GM23338 (cell line): Measurements from ENCODE around the gene IL17RB. TPM values are rescaled to one million over a fixed set of nuclear protein-coding genes. Genes with fewer than 3 reads are reported as not detected.

Experiments used
- ATAC-seq: fragments of 200-7000 bp; cut with Tn5 transposase; 3 replicates; pipeline ENCODE4 v1.9.1; 2020
- DNase-seq: peaks from one replicate; pipeline ENCODE4 v3.0.0-alpha.2; 2015; ENCODE audit warnings: low spot score
- H2AFZ ChIP-seq: fragments of 200-600 bp; sonication (generic); 2 replicates; pipeline ENCODE4 v1.8.0; 2016; ENCODE audit warnings: antibody characterized with exemption, mild to moderate bottlenecking, moderate library complexity
- H3F3A ChIP-seq: fragments of 200-600 bp; sonication (generic); replicated peaks from 2 replicates; pipeline ENCODE4 v1.8.0; 2017; ENCODE audit warnings: antibody characterized with exemption, mixed run types, low read depth
- H3K27ac ChIP-seq: fragments of 200-600 bp; sonication (generic); 2 replicates; pipeline ENCODE4 v1.6.1; 2016; ENCODE audit warnings: low read depth
- H3K27me3 ChIP-seq: fragments of 200-600 bp; sonication (generic); 2 replicates; pipeline ENCODE4 v1.8.0; 2016; ENCODE audit warnings: mild to moderate bottlenecking, mixed run types, moderate library complexity; ENCODE audit not compliant: insufficient read depth
- H3K36me3 ChIP-seq: fragments of 200-600 bp; sonication (generic); 2 replicates; pipeline ENCODE4 v1.8.0; 2016; ENCODE audit warnings: mild to moderate bottlenecking; ENCODE audit not compliant: insufficient read depth
- H3K4me1 ChIP-seq: fragments of 200-600 bp; sonication (generic); 2 replicates; pipeline ENCODE4 v1.8.0; 2016; ENCODE audit warnings: mild to moderate bottlenecking, moderate library complexity; ENCODE audit not compliant: insufficient read depth
- H3K4me2 ChIP-seq: fragments of 200-600 bp; sonication (generic); 2 replicates; pipeline ENCODE4 v1.7.1; 2017; ENCODE audit warnings: mixed run types
- H3K4me3 ChIP-seq: fragments of 200-600 bp; sonication (generic); 2 replicates; pipeline ENCODE4 v1.6.1; 2016; ENCODE audit warnings: mixed run types
- H3K79me2 ChIP-seq: fragments of 200-600 bp; sonication (generic); replicated peaks from 2 replicates; pipeline ENCODE4 v1.8.0; 2017; ENCODE audit warnings: mild to moderate bottlenecking; ENCODE audit not compliant: insufficient read depth
- H3K9me2 ChIP-seq: fragments of 200-600 bp; sonication (generic); 2 replicates; pipeline ENCODE4 v1.8.0; 2017; ENCODE audit not compliant: insufficient read depth
- H4K20me1 ChIP-seq: fragments of 200-600 bp; sonication (generic); replicated peaks from 2 replicates; pipeline ENCODE4 v1.8.0; 2017; ENCODE audit warnings: mild to moderate bottlenecking; ENCODE audit not compliant: insufficient read depth
- H3K27ac Mint-ChIP-seq: 2 replicates; pipeline ENCODE4 v1.8.0; 2020; ENCODE audit warnings: inconsistent platforms, mild to moderate bottlenecking, moderate library complexity, mixed read lengths
- H3K27me3 Mint-ChIP-seq: 3 replicates; pipeline ENCODE4 v1.8.0; 2022; ENCODE audit warnings: low read depth, mild to moderate bottlenecking, moderate library complexity, mixed read lengths, inconsistent platforms; ENCODE audit not compliant: insufficient read depth, poor library complexity
- H3K36me3 Mint-ChIP-seq: 3 replicates; pipeline ENCODE4 v1.8.0; 2021; ENCODE audit warnings: low read depth, mild to moderate bottlenecking, inconsistent platforms, moderate library complexity, mixed read lengths
- H3K4me1 Mint-ChIP-seq: 3 replicates; pipeline ENCODE4 v1.8.0; 2020; ENCODE audit warnings: mild to moderate bottlenecking, inconsistent platforms, mixed read lengths
- H3K4me3 Mint-ChIP-seq: 3 replicates; pipeline ENCODE4 v1.8.0; 2021; ENCODE audit warnings: moderate library complexity, mild to moderate bottlenecking, inconsistent platforms, mixed read lengths
- H3K9me3 Mint-ChIP-seq: 3 replicates; pipeline ENCODE4 v1.8.0; 2020; ENCODE audit warnings: moderate library complexity, mild to moderate bottlenecking, inconsistent platforms, mixed read lengths
- CTCF ChIP-seq, 2 experiments: fragments of 200-600 bp in 1 of 2; sonication (generic) in 1 of 2; conservative IDR thresholded peaks; 2 replicates each; pipeline versions ENCODE4 v1.5.1 to v1.6.1; 2016 to 2017; ENCODE audit warnings: antibody characterized with exemption in 2 of 2, low read depth in 2 of 2, mild to moderate bottlenecking in 2 of 2, moderate library complexity in 1 of 2
- EZH2phosphoT487 ChIP-seq: fragments of 200-600 bp; sonication (generic); IDR thresholded peaks from one replicate; pipeline ENCODE4 v1.8.1; 2018; ENCODE audit warnings: antibody characterized with exemption; ENCODE audit not compliant: unreplicated experiment
- NANOG ChIP-seq: IDR thresholded peaks from 2 replicates; pipeline ENCODE4 v1.6.1; 2016; ENCODE audit warnings: antibody characterized with exemption, borderline replicate concordance
- REST ChIP-seq: IDR thresholded peaks from one replicate; pipeline ENCODE4 v1.6.1; 2018; ENCODE audit warnings: antibody characterized with exemption; ENCODE audit not compliant: unreplicated experiment
- STAT1 ChIP-seq: IDR thresholded peaks from one replicate; pipeline ENCODE4 v1.6.1; 2016; ENCODE audit warnings: antibody characterized with exemption; ENCODE audit not compliant: unreplicated experiment
- ZNF114 ChIP-seq: fragments of 250-450 bp; sonication (Bioruptor Pico); IDR thresholded peaks from 2 replicates; pipeline ENCODE4 v1.5.0; 2020; ENCODE audit warnings: mild to moderate bottlenecking, moderate library complexity
- ZNF331 ChIP-seq: fragments of 250-450 bp; sonication (Bioruptor Pico); IDR thresholded peaks from 2 replicates; pipeline ENCODE4 v1.5.0; 2020; ENCODE audit warnings: low read depth, mild to moderate bottlenecking, moderate library complexity
- polyA plus RNA-seq: library from polyadenylated mRNA; unstranded; fragments of >200 nt; fragmentation: Nextera tagmentation; extraction: Ambion mirVana; gene quantifications from 2 replicates; pipeline ENCODE4 v1.2.1, GENCODE V29; 2016
- total RNA-seq: library from RNA; depleted of rRNA; stranded (reverse); fragments of >200 nt; shearing (Covaris generic); gene quantifications from 2 replicates; pipeline ENCODE4 v1.2.3, GENCODE V29; 2014
- TF ChIP-seq, protein P1 (sequence below): fragments of 250-450 bp; sonication (Bioruptor Pico); IDR thresholded peaks from 2 replicates; pipeline ENCODE4 v1.5.0; 2020; ENCODE audit warnings: mild to moderate bottlenecking, moderate library complexity

The IL17RB gene
- total and polyA plus RNA-seq, 2 experiments from 2014 or later, result 5.7 to 6.9 TPM

- TF ChIP-seq, protein P1, sequence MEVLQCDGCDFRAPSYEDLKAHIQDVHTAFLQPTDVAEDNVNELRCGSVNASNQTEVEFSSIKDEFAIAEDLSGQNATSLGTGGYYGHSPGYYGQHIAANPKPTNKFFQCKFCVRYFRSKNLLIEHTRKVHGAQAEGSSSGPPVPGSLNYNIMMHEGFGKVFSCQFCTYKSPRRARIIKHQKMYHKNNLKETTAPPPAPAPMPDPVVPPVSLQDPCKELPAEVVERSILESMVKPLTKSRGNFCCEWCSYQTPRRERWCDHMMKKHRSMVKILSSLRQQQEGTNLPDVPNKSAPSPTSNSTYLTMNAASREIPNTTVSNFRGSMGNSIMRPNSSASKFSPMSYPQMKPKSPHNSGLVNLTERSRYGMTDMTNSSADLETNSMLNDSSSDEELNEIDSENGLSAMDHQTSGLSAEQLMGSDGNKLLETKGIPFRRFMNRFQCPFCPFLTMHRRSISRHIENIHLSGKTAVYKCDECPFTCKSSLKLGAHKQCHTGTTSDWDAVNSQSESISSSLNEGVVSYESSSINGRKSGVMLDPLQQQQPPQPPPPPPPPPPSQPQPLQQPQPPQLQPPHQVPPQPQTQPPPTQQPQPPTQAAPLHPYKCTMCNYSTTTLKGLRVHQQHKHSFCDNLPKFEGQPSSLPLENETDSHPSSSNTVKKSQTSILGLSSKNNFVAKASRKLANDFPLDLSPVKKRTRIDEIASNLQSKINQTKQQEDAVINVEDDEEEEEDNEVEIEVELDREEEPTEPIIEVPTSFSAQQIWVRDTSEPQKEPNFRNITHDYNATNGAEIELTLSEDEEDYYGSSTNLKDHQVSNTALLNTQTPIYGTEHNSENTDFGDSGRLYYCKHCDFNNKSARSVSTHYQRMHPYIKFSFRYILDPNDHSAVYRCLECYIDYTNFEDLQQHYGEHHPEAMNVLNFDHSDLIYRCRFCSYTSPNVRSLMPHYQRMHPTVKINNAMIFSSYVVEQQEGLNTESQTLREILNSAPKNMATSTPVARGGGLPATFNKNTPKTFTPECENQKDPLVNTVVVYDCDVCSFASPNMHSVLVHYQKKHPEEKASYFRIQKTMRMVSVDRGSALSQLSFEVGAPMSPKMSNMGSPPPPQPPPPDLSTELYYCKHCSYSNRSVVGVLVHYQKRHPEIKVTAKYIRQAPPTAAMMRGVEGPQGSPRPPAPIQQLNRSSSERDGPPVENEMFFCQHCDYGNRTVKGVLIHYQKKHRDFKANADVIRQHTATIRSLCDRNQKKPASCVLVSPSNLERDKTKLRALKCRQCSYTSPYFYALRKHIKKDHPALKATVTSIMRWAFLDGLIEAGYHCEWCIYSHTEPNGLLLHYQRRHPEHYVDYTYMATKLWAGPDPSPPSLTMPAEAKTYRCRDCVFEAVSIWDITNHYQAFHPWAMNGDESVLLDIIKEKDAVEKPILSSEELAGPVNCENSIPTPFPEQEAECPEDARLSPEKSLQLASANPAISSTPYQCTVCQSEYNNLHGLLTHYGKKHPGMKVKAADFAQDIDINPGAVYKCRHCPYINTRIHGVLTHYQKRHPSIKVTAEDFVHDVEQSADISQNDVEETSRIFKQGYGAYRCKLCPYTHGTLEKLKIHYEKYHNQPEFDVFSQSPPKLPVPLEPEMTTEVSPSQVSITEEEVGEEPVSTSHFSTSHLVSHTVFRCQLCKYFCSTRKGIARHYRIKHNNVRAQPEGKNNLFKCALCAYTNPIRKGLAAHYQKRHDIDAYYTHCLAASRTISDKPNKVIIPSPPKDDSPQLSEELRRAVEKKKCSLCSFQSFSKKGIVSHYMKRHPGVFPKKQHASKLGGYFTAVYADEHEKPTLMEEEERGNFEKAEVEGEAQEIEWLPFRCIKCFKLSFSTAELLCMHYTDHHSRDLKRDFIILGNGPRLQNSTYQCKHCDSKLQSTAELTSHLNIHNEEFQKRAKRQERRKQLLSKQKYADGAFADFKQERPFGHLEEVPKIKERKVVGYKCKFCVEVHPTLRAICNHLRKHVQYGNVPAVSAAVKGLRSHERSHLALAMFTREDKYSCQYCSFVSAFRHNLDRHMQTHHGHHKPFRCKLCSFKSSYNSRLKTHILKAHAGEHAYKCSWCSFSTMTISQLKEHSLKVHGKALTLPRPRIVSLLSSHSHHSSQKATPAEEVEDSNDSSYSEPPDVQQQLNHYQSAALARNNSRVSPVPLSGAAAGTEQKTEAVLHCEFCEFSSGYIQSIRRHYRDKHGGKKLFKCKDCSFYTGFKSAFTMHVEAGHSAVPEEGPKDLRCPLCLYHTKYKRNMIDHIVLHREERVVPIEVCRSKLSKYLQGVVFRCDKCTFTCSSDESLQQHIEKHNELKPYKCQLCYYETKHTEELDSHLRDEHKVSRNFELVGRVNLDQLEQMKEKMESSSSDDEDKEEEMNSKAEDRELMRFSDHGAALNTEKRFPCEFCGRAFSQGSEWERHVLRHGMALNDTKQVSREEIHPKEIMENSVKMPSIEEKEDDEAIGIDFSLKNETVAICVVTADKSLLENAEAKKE (CRISPR knock-in tag), result no peak
These were observed 30.7 kb upstream of the IL17RB start (continued) for GRCh38 chr3:53815651-53816050.

DNA sequence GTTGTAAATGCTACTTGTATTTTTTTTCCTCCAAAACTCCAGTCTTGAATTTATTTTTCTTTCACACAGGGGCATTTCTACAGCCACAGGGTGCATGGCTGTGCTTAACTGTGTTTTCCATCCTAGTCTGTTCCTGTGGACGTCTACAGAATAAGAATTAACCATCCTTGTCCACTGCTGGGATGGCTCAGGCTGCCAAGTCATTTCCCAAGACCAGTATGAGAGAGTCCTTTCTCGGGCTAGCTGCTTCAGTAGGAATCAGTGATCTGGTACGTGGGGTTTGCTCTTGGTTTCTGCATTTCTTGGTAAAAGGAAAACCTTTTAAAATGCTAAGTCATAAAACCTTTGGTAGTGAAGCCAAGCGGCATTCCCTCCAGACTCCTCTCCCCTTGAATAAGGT is 29.9 kb upstream of the IL17RB start:
- no peak for ATAC-seq
- no peaks in the 10 kb centered on the region for H3K9me2 ChIP-seq
- DNase-seq, result no peak
- H3K4me1 Mint-ChIP-seq, result no peaks in the 10 kb centered on the region
- H4K20me1 ChIP-seq, result no peaks in the 10 kb centered on the region
- no peak overlapping the region for H3K4me3 Mint-ChIP-seq
- H3K9me3 Mint-ChIP-seq, result no peaks in the 10 kb centered on the region
- no peak overlapping the region for H3K27ac ChIP-seq
- TF ChIP-seq EZH2phosphoT487 (no peak), NANOG (no peak), STAT1 (no peak), ZNF331 (CRISPR knock-in tag) (no peak), REST (no peak), CTCF (conservative IDR thresholded peaks at IDR 0.05; ENCODE audit: low read depth in 2 of 2) (no peak), ZNF114 (no peak)
- H3K4me3 ChIP-seq, result no peak overlapping the region
- H3K27ac Mint-ChIP-seq, result no peak overlapping the region
- no peaks in the 10 kb centered on the region for H3F3A ChIP-seq
- H3K36me3 ChIP-seq, result no peaks in the 10 kb centered on the region; the same call in 1 of the 2 replicates
- no peak overlapping the region for H3K4me2 ChIP-seq
- no peak overlapping the region for H2AFZ ChIP-seq
- H3K36me3 Mint-ChIP-seq, result peaks cover 12% of the 10 kb centered on the region; the same call in 1 of the 3 replicates
- no peaks in the 10 kb centered on the region for H3K79me2 ChIP-seq
- peaks cover 2% of the 10 kb centered on the region for H3K27me3 Mint-ChIP-seq
- H3K27me3 ChIP-seq, result no peaks in the 10 kb centered on the region
- H3K4me1 ChIP-seq, result no peaks in the 10 kb centered on the region
